ENCODE measurements around the gene CHMP1A.
"Not testable (repeated sequence)": the region's sequence is repeated elsewhere in the genome, so short reads cannot be mapped to it uniquely, and the experiment has no call there.

The CHMP1A gene

GRCh38 chr16:89691986-89692569 lies 34.6 kb upstream of the CHMP1A start:
- DNase-seq (ENCODE audit: low read depth): no peak

- DNase-seq (ENCODE audit: low read depth): no peak
These were observed 33.9 kb upstream of the CHMP1A start for GRCh38 chr16:89691231-89691985.

- DNase-seq (ENCODE audit: low read depth): no peak
These were observed 32.9 kb upstream of the CHMP1A start for GRCh38 chr16:89690392-89690901.

- not testable (repeated sequence) for DNase-seq (ENCODE audit: low read depth)
These were observed 32.1 kb upstream of the CHMP1A start for GRCh38 chr16:89689621-89690020.

GRCh38 chr16:89689142-89689541 lies 31.6 kb upstream of the CHMP1A start:
- no peak for DNase-seq (ENCODE audit: low read depth)

GRCh38 chr16:89688395-89688794 lies 30.9 kb upstream of the CHMP1A start:
- DNase-seq (ENCODE audit: low read depth): no peak

GRCh38 chr16:89687092-89687940 lies 29.8 kb upstream of the CHMP1A start:
- peak; percentile 68 for DNase-seq (ENCODE audit: low read depth)

- DNase-seq (ENCODE audit: low read depth): peak; percentile 94
These were observed 29.1 kb upstream of the CHMP1A start, which contains the start of gene CDK10 for GRCh38 chr16:89686520-89687091. CDK10 (plus strand) TSS chr16:89686689; CDS start chr16:89686711, 22 bp downstream.

- no peak for DNase-seq (ENCODE audit: low read depth)
These were observed 28.4 kb upstream of the CHMP1A start for GRCh38 chr16:89685916-89686315.

- DNase-seq (ENCODE audit: low read depth): peak; percentile 55
These were observed 20.8 kb upstream of the CHMP1A start for GRCh38 chr16:89678258-89678657.

- DNase-seq (ENCODE audit: low read depth): no peak
These were observed 14.9 kb upstream of the CHMP1A start for GRCh38 chr16:89672177-89672941.

- not testable (repeated sequence) for DNase-seq (ENCODE audit: low read depth)
These were observed 14.1 kb upstream of the CHMP1A start for GRCh38 chr16:89671565-89671964.

GRCh38 chr16:89670496-89671431 lies 13.3 kb upstream of the CHMP1A start:
- DNase-seq (ENCODE audit: low read depth): peak; percentile 62

GRCh38 chr16:89669755-89670154 lies 12.2 kb upstream of the CHMP1A start:
- no peak for DNase-seq (ENCODE audit: low read depth)

- no peak for DNase-seq (ENCODE audit: low read depth)
These were observed 11.3 kb upstream of the CHMP1A start for GRCh38 chr16:89668790-89669158.

GRCh38 chr16:89667633-89668032 lies 10.1 kb upstream of the CHMP1A start:
- DNase-seq (ENCODE audit: low read depth): no peak

- DNase-seq (ENCODE audit: low read depth): peak; percentile 54
These were observed 9.5 kb upstream of the CHMP1A start for GRCh38 chr16:89667000-89667399.

- DNase-seq (ENCODE audit: low read depth): not testable (repeated sequence)
These were observed 6.7 kb upstream of the CHMP1A start for GRCh38 chr16:89664238-89664637.

- DNase-seq (ENCODE audit: low read depth): no peak
These were observed 3.7 kb upstream of the CHMP1A start for GRCh38 chr16:89661215-89661614.

- no peak for DNase-seq (ENCODE audit: low read depth)
These were observed 2.6 kb upstream of the CHMP1A start for GRCh38 chr16:89660146-89660545.

Measured in ELR (cell line).